Measurements from ENCODE around the gene SLCO2A1.

Gene SLCO2A1

DNA sequence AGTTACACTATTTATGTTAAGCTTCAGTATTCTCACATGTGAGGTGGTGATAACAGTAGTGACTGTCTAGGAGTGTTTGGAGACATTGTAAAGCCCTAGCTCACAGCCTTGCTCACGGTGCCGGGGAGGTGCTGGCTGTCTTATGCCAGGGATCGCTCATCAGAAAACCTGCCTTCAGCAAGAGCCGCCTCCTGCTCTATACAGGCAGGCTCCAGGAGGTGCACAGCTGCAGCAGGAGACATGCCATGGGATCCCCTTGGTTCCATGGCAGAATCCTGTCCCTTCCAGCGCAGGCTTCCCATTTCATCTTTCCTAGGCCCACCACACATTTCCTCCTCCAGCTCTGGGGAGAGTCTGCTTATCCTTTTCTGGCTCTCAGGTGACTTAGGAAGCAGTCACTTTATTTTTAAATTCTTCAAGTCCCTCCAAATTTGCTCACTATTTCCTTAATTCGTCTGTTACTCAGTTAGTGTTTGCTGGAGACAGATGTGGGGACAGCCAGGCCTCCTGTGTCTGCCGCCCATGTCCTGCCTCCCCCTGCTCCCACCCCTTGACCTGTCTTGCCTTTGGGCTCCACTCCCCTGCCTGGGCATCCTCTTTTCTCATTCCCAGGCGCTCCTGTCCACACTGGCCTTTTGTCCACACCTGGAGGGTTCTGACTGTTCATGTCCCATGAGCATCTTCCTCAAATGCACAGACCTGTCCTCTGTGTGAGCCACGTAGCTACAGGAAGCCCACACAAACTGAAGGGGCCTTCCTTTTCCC, 31.7 kb downstream of the SLCO2A1 start:
- no peak for DNase-seq

DNA sequence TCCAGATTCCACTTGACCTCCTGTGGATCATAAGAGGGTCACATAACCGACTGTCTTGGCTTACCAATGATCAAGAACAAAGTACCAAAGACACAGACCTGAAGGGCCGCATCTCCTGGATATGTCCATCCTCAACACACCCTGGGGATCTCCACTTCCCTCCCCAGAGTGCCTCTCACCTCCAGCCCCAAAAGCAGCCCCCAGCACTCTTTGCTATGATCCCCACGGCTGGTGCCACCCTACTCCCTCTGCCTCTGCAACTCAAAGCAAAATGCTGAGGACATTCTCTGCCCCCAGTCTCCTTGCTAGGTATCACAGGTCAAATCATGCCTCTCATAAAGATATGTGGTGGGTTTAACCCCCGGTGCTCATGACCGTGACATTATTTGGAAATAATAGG, 32.7 kb downstream of the SLCO2A1 start:
- DNase-seq = no peak

DNA sequence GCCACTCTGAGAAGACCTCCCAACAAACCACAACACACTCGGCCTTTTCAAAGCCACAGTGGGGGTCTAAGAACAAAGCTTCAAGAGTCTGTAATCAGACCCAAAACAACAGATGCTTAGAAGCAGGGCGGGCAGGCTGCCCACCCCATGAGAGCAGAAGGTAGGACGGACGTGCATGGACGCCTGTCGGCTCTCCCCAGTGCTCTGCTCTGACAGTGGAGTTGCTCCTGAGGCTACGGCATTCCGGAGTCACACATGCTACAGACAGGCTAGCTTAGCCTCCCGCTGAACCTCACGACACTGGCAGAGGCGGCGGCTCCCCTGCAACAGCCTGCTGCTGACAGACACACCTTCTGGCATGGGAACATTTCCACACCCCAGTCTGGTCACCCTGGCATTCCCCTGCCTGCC, 33.5 kb downstream of the SLCO2A1 start:
- DNase-seq = no peak

DNA sequence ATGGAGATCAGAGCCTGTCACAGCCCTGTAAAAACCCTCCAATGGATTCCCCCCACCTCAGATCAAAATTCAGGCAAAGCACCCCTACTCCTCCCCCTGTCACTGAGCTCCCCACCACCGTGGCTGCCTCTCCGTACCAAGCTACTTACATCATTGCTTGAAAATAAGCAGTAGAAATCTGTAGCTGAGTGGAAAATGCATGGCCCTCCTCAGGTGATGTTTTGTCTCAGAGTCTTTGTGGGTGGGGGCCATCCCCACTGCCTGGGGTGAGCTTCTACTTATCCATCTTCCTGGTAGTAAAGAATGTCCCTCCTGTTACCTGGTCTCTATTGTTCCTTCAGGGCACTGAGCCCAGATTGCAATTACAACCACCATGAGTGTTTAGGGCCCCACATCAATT, 34.5 kb downstream of the SLCO2A1 start:
- no peak for DNase-seq

DNA sequence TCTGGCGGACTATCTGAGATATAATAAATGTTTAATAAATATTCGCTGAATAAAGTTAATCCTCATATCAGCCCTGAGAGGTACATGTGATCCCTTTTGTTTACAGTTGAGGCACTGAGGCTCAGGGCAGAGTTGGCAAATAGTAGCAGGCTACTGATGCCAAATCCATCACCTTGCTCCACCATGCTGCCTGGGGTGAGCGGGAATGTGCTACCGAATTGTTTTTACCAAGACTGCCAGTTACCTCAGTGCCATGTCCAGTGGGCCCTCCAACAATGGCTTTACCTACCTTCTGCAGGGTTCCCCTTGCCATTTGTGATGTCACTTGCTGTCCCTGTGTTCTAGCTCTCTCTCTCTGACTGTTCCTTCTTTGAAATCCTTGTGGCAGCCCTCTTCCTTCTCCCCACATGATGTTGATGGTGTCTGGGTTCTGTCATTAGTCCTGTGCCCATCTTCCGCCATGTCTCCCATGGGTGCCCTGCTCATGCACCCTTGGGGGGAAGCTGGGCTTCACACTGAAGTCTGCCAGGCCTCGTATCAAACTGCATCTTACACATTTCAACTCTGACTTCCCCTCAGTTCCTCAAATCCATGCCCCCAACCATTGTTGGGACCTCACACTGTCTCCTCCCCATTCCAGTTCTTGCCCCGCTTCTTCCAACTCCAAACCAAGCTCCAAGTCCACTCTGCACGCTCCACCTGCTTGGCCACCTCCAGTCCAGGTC, 35.4 kb downstream of the SLCO2A1 start:
- no peak for DNase-seq

DNA sequence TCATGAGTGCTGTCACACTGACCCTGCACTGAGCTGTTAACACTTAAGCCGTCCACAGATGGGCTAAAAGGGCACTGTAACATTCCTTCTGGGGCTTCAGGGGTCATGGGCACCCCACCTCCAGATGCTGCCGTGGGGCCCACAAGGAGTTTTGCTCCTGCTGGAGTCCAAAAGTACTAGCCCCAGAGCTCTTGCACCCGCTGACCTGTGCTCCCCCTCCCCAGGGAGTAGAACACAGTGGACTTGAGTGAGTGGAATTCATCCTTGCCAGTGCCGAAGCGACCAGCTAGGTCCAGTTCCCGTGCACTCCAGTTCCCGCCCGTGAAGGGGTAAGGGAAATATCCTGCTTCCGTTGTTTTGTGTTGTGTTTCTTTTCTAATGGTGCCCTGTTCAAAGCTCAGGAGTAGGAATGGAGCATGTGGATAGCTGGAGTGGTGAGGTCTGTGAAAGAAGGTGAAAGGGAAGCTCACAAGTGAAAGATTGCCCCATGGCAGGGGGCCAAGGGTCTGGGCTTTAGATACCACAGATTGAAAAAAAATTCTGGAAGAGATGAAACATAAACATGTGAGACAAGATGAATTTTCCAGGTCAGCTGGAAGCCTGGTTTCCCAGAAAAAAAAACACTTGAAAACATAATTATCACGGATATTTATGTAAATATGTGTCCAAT, 36.6 kb downstream of the SLCO2A1 start:
- no peak for DNase-seq

DNA sequence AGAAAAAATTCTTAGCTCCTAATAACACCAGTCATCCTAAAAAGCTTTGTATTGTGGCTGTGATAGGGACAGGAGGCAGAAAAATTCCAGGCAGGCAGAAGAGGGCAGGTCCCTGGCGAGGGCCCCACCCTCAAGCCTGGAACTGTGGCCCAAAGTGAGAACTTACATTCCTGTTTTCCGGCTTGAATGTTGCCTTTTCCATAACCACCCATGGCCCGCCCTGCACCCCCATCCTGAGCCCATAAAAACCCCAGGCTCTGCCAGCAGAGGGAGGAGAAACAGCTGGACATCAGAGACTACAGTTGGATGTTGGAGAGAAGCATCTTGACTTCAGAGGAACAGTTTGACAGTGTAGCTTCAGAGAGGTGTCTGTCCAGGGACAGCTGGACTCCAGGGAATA, 37.3 kb downstream of the SLCO2A1 start:
- no peak for DNase-seq

DNA sequence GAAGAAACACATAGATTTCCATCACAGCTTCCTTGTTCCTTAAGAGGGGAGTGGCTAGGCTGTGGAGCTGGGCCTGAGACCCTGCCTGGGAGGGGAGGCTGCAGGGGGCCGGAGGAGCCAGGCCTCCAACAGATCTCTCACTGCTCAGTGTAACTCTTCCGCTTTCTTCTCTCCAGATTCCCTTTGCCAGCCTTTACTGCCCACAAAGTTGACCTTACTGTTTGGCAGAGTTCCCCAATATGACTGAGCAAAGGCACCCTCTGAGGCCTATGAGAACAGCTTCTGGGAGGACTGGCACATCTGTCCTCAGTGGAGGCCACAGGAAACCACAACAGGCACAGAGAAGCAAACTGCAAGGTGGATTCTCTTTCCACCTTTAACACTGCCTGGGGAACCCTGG, 38.1 kb downstream of the SLCO2A1 start:
- DNase-seq = no peak

DNA sequence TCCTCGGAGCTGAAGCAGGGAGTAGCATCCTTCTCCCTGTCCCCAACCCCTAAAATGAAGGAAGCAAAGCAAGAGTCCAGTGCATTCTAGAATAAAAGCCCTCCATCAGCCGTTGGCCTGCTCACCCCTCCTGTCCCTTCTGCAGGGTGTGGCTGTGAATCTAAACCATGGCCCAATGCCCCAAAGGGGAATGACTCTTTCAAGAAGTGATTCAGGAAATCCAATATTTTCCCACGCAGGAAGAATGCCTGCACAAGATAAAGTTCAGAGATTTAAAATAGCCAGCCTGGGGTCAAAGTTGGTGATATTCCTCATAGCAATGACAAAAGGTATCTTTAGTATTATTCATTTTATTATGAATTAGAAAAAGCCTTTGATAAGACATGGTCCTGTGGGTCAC, 38.5 kb downstream of the SLCO2A1 start:
- DNase-seq = no peak

DNA sequence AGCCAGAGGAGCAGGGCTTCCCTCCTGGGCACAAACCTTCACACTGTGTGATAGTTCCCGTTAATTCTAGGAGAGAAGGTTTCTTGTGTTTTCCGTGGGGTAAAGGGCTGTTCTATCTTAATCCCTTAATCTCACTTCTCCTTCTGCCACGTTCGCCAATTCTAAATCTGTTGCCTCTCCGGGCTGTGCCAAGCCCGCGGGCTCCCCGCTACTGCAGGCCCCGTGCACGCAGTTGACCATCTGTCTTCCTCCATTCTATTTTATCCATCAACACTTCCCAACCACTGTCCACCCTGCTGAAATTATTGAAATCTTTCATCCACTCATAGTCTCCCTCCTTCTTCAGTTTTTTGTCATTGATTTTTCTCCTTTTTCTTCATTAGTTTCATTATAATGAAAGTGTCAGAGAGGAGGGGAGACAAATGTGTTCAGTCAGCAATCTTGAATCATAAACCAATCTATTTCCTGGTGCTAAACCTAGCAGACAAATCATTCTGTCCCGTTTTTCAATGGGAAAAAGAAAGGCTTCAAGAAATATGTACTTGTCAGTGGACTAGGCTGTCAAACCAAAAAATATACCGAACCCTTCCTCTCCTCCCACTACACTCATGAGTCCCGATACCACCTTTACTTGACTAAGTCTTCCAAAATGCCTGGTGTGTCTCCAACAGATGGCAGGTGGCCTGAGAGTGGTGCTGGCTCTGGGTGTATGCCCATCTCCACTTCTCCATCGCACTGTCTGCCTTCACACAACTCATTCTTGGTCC, 39.6 kb downstream of the SLCO2A1 start:
- DNase-seq = no peak

DNA sequence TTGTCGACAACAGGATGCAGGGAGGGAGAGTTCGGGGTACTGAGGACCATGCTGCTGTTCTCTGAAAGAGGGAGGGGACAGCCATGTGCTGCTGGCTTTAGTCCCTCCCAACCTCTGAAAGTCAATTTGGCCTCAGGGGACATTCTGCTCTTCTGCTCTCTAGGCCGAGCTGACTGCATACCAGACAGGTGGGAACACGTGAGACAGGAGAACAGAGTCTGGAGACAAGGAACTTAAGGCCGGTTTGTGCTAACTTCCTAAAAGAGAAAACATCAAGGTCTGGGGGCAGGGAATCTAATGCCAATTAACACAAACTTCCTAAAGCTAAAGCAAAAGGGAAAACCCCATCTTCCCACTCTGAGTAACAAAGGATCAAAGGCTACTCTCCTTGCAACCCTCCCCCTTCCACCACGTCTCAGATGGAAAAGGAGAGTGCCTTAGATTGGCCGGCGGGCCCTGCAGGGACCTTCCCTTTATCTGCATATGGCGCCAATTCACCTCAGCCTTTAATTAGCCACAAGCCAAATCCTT, 41.0 kb downstream of the SLCO2A1 start:
- DNase-seq = no peak

DNA sequence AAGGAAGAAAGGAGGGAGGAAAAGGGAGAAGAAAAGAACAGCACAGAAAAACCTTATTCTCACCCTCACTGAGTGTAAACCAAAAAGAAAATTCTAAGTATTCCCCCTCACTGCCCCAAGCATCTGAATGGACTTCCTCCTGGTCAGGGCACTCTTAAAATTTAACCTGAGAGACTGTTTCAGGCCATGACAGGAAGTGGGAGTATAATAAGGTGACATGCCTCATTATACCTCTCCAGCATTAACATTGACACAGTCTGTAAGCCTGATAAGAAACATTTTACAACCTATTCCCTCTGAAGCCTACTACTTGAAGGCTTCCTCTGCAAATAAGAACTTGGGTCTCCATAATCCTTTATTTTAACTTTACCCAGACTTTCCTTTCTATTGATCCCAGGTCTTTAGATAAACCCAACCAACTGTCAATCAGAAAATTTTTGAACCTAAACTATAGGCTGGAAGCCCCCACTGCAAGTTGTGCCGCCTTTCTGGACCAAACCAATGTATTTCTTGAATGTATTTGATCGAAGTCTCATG, 41.7 kb downstream of the SLCO2A1 start:
- no peak for DNase-seq

DNA sequence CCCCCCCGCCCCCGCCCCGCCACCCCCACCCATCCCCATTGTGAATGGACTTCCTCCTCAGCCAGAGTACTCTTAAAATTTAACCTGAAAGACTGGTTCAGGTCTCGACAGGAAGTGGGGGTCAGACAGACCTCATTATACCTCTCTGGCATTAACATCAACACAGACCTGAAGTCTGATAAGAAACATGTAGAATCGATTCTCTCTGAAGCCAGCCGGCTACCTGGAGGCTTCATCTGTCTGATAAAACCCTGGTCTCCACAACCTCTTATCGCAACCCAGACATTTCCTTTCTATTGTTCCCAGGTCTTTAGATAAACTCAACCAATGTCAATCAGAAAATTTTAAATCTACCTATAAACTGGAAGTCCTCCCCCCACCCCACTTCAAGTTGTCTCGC, 42.6 kb downstream of the SLCO2A1 start:
- DNase-seq = no peak

DNA sequence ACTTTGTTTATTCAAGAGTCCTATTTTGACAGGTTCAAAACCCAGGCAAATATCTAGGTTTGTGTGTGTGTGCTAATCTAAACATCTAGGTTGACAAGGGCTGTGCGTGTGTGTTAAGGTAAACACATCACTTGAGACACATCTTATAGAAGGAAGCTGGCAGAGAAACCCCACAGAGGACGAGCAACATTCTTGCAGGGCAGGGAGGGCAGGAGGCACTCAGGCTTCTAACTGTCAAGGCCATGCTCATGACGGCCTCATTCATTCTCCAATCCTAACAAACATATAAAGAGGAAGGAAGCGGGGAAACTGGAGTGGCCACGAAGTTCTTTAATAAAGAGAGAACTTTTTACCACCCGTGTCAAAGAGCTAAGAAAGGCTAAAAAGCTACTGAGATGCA, 43.4 kb downstream of the SLCO2A1 start:
- no peak for DNase-seq

DNA sequence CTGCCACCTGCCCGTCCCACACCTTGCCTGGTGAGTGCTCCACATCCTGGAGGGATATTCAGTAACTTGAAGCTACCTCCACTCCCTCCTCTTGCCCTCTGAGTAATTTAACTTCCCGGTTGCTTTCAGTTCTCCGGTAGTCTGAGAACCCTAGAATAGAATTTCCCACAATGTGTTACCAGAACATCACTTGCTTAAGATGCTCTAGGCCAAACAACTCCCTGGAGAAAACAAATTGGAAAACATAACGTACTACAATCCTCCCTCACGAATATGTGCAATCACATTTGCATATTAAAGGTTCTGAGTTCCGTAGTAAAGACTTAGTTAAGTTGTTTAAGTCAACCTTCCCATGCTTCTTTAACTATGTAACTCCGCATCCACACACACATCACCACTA, 44.8 kb downstream of the SLCO2A1 start:
- DNase-seq = no peak

DNA sequence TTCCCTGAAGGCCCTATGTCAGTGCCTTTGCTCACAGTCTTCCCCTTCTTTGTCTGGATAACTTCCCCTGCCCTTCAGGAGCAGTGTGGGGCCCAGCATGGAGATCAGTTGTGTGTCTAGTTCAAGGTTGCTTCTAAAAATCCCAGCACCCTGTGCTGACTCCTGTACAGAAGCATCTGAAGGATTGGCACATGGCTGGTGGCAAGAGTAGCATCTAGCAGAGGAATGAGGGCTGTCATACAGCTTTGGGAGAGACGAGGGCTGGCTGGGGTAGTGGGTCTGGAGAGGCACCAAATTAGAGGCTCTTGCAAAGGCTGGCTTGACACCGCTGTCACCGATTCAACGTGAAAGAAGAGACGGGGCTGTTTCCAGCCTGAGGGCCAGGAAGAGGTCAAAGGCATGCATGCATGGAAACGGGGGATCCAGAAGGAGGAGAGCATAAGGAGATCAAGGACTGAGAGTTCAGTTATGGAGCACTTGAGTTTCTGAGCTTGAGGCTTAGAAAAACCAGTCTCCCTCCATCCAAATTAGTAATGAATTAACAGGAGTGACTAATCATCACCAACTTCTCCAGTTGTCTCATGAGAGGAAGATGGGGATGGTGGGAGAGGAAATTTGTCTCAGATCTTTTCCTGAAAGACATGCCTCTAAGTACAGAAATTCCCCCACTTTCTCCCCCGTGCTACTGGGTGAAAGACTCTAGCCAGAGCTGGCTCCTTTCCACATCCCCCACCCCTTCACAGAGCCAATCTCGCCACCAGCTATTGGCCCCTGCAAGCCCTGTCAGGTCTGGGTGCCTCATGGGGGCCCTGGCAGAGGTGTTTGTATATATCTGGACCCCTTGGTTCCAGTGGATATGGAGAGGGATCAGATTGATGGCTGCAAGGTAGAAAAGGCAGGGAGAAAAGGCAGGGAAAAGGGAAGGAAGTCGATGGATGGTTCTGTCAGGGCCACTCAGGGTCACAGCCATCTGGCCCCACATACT, 45.9 kb downstream of the SLCO2A1 start:
- DNase-seq = no peak

DNA sequence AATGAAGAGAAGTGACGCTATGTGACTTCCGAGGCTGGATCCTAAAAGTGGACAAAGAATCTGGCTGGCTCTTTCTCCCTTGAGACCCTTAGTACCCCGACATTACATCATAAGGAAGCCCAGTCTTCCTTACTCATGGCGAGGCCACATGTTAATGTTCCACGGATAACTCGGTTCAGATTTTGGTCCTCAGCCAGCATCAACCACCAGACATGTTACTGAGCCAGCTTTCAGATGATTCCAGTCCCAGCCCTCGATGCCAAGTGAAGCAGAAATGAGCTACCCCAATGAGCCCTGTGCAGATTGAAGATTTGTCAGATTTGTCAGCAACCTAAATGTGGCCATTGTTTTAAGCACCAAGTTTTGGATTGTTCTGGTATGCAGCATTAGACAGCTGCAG, 46.6 kb downstream of the SLCO2A1 start:
- no peak for DNase-seq

DNA sequence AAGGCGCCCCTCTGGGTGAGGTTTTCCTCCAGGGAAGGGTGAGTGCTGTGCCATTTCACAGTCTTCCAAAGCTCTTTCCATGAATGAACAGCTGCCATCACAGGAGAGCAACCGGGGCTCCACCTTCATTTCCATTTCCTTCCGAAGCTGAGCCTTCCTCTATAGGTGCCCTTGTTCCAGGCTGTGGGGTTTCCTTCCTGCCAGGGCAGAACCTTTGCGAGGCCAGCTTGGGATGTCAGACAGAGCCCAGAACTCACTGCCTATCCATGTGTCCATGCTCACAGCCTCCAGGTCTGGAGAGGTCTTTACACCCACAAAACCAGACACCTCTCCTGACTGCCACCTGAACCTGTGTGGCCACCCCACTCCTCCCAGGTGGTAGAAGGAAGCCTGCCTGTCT, 49.2 kb downstream of the SLCO2A1 start:
- DNase-seq = no peak

DNA sequence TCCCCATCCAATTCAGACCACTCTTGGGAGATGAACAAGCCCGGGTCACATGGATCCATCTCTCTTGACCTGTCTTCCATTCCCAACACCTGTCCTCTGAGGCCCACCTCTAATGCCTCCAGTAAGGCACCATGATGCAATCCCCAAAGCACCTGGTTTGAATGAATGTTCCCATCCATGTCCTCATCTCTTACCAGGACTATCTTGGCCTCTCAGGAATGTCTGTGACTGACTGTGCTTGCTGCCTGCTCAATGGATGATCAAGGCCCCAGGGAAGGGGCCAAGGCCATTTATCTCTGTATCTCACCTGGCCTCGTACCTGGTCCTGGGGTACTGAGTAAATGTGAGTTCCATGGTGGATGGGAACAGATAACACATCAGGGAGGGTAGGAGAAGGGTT, 49.7 kb downstream of the SLCO2A1 start:
- no peak for DNase-seq

DNA sequence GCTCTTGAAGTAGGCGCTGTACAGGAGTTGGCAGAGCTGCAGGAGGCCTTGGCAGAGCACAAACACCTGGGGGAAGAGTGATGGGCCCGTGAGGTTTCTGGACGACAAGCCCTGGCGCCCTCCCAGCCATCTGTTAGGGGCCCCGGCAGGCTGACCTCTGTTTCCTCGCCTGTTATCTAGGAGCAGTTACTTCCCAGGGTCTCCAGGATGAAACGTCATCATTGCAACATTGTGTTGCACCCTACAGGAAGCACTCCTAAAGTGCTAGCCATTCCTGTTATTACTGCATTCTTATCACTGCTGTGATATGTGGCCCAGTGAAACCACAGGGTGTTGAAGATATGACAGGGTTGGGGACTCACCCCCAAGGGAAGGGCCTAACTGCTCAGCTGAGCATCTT, 50.2 kb downstream of the SLCO2A1 start:
- no peak for DNase-seq

DNA sequence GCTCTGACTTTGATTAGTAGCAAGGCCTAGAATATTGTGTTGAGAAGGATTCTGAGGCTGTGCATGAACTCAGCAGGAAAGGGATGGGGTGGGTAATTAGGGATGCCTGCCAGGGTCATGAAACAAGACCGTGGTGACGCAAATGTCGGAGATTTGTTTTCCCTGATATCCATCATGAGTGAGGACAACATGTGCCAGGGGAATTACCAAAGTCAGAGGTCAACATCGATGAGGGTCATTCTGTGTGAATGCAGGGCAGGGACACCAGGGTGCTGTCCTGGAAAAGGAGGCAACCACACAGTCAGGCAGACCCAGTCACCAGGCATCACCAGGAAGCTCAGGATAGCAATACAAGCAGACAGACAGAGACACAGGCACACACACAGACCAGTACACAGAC, 52.2 kb downstream of the SLCO2A1 start:
- no peak for DNase-seq

Data from CD4-positive, alpha-beta T cell treated with Interleukin-10 for 1 hour (primary cell).